ENCODE data around the gene GNAS. TPM values are rescaled to one million over a fixed set of nuclear protein-coding genes. Genes with fewer than 3 reads are reported as not detected.
A peak's percentile ranks its signal among the peaks of the same experiment; 100 is the strongest.
"Not testable (repeated sequence)": the region's sequence is repeated elsewhere in the genome, so short reads cannot be mapped to it uniquely, and the experiment has no call there.

Gene GNAS
- total RNA-seq, 1 experiment from 2014 or later, result 629 TPM

GRCh38 chr20:58817748-58818147 is 34.8 kb upstream of the GNAS start:
- H3K9me3 Mint-ChIP-seq (ENCODE audit: unreplicated experiment), result no peaks in the 10 kb centered on the region
- CTCF ChIA-PET, result interaction anchor here (0.6 to 1.0 kb wide), 2 partner anchors 12 to 307 kb away, joined by 3 read pairs; no protein-coding TSS in a partner anchor
- H3K27ac Mint-ChIP-seq (ENCODE audit: low read depth, unreplicated experiment), result no peak overlapping the region
- intact Hi-C loops (cut with micrococcal nuclease), result no loop called here
- peaks cover 19% of the 10 kb centered on the region for H3K27me3 Mint-ChIP-seq (ENCODE audit: insufficient read depth, unreplicated experiment)
- H3K36me3 Mint-ChIP-seq (ENCODE audit: insufficient read depth, unreplicated experiment), result peaks cover 4% of the 10 kb centered on the region
- no peak for TF ChIP-seq CTCF (IDR thresholded peaks at IDR 0.05; ENCODE audit: unreplicated experiment)
- DNase-seq (ENCODE audit: unreplicated experiment), result no peak
- no peak overlapping the region for H3K4me3 Mint-ChIP-seq (ENCODE audit: unreplicated experiment)
- BruUV-seq (replicated peaks), result no TSS peak
- peaks cover 12% of the 10 kb centered on the region for H3K4me1 Mint-ChIP-seq (ENCODE audit: insufficient read depth, unreplicated experiment)
- POLR2A ChIA-PET, result no interaction called here

GRCh38 chr20:58818586-58819285 is 33.8 kb upstream of the GNAS start:
- CTCF ChIA-PET, result interaction anchor here (0.6 to 0.8 kb wide), 4 partner anchors 245 to 885 kb away, joined by 3 read pairs; no protein-coding TSS in a partner anchor
- peaks cover 9% of the 10 kb centered on the region for H3K27me3 Mint-ChIP-seq (ENCODE audit: insufficient read depth, unreplicated experiment)
- POLR2A ChIA-PET, result interaction anchor here (0.6 kb wide), 1 partner anchor 32 kb away, joined by 3 read pairs; the partner anchor contains the start of gene GNAS-AS1

GRCh38 chr20:58819921-58820320 is 32.6 kb upstream of the GNAS start:
- peaks cover 4% of the 10 kb centered on the region for H3K36me3 Mint-ChIP-seq (ENCODE audit: insufficient read depth, unreplicated experiment)
- no peak overlapping the region for H3K4me3 Mint-ChIP-seq (ENCODE audit: unreplicated experiment)
- intact Hi-C loops (cut with micrococcal nuclease), result no loop called here
- ChIA-PET CTCF (no interaction called here), POLR2A (no interaction called here)
- TF ChIP-seq CTCF (IDR thresholded peaks at IDR 0.05; ENCODE audit: unreplicated experiment), result no peak
- no TSS peak for BruUV-seq (replicated peaks)
- H3K27me3 Mint-ChIP-seq (ENCODE audit: insufficient read depth, unreplicated experiment), result no peaks in the 10 kb centered on the region
- H3K27ac Mint-ChIP-seq (ENCODE audit: low read depth, unreplicated experiment), result no peak overlapping the region
- no peak for DNase-seq (ENCODE audit: unreplicated experiment)
- peaks cover 12% of the 10 kb centered on the region for H3K4me1 Mint-ChIP-seq (ENCODE audit: insufficient read depth, unreplicated experiment)
- H3K9me3 Mint-ChIP-seq (ENCODE audit: unreplicated experiment), result no peaks in the 10 kb centered on the region

More at GRCh38 chr20:58818586-58819285, 33.8 kb upstream of the GNAS start:
- peak; percentile 24 for DNase-seq (ENCODE audit: unreplicated experiment)
- no peaks in the 10 kb centered on the region for H3K9me3 Mint-ChIP-seq (ENCODE audit: unreplicated experiment)
- H3K4me3 Mint-ChIP-seq (ENCODE audit: unreplicated experiment), result no peak overlapping the region
- H3K4me1 Mint-ChIP-seq (ENCODE audit: insufficient read depth, unreplicated experiment), result peaks cover 12% of the 10 kb centered on the region
- TF ChIP-seq CTCF (IDR thresholded peaks at IDR 0.05; ENCODE audit: unreplicated experiment), result no peak
- intact Hi-C loops (cut with micrococcal nuclease), result no loop called here
- no TSS peak for BruUV-seq (replicated peaks)
- peaks cover 4% of the 10 kb centered on the region for H3K36me3 Mint-ChIP-seq (ENCODE audit: insufficient read depth, unreplicated experiment)
- H3K27ac Mint-ChIP-seq (ENCODE audit: low read depth, unreplicated experiment), result no peak overlapping the region

GRCh38 chr20:58820515-58820914 is 32.0 kb upstream of the GNAS start:
- CTCF ChIA-PET, result interaction anchor here (0.6 kb wide), 1 partner anchor 584 kb away, joined by 3 read pairs; no protein-coding TSS in a partner anchor
- H3K4me3 Mint-ChIP-seq (ENCODE audit: unreplicated experiment); intact Hi-C loops (cut with micrococcal nuclease); H3K27ac Mint-ChIP-seq (ENCODE audit: low read depth, unreplicated experiment); BruUV-seq (replicated peaks); H3K36me3 Mint-ChIP-seq (ENCODE audit: insufficient read depth, unreplicated experiment); POLR2A ChIA-PET; H3K9me3 Mint-ChIP-seq (ENCODE audit: unreplicated experiment); H3K27me3 Mint-ChIP-seq (ENCODE audit: insufficient read depth, unreplicated experiment); DNase-seq (ENCODE audit: unreplicated experiment): not testable (repeated sequence)
- peaks cover 12% of the 10 kb centered on the region for H3K4me1 Mint-ChIP-seq (ENCODE audit: insufficient read depth, unreplicated experiment)
